ENCODE results near the gene UBE2E2.

Gene UBE2E2

DNA sequence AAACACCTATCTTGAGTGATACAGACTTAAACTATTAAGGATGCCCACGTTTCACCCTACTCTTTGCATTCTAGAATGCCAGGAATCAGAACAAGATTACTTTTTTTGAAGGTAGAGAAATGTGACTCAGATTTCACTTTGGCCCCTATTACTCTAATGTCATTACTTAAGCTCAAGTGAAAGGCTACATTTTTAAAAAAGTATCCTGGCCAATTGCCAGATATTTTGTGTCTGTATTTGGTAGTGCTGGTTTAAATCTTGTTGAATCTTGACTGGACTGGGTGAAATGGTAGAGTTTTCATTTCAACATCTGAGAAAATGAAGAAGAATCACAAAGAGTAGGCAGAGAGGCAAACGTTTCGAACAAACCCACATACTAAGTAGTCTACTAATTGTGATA is 384.4 kb downstream of the UBE2E2 start:
- Histone ChIP-seq H3K9me3 (ENCODE audit: control insufficient read depth, insufficient read depth, low read depth, low read length) (no peaks in the 10 kb centered on the region), H3K27ac (ENCODE audit: extremely low read depth, low read depth, low read length) (no peak overlapping the region), H3K4me1 (ENCODE audit: control insufficient read depth, insufficient read depth, low read length) (no peaks in the 10 kb centered on the region), H3K36me3 (ENCODE audit: control insufficient read depth in 2 of 2, insufficient read depth in 1 of 2, low read length in 2 of 2) (no peaks in the 10 kb centered on the region), H3K4me3 (ENCODE audit: low read depth, low read length) (no peak overlapping the region)
- TF ChIP-seq RBAK (tag by site-specific recombination; IDR thresholded peaks at IDR 0.05) (no peak), MZF1 (tag by site-specific recombination; IDR thresholded peaks at IDR 0.05; ENCODE audit: borderline replicate concordance) (no peak), ZNF621 (tag by site-specific recombination; IDR thresholded peaks at IDR 0.05) (no peak), ZNF324 (tag by site-specific recombination; IDR thresholded peaks at IDR 0.05) (no peak), ZNF555 (tag by site-specific recombination; conservative IDR thresholded peaks at IDR 0.05) (no peak), ZNF2 (tag by site-specific recombination; IDR thresholded peaks at IDR 0.05) (no peak), SETDB1 (IDR thresholded peaks at IDR 0.05; ENCODE audit: insufficient read length, low read length) (no peak), HOXC10 (CRISPR knock-in tag; IDR thresholded peaks at IDR 0.05) (no peak), ZNF223 (tag by site-specific recombination; IDR thresholded peaks at IDR 0.05) (no peak)
- TF ChIP-seq, protein P1, sequence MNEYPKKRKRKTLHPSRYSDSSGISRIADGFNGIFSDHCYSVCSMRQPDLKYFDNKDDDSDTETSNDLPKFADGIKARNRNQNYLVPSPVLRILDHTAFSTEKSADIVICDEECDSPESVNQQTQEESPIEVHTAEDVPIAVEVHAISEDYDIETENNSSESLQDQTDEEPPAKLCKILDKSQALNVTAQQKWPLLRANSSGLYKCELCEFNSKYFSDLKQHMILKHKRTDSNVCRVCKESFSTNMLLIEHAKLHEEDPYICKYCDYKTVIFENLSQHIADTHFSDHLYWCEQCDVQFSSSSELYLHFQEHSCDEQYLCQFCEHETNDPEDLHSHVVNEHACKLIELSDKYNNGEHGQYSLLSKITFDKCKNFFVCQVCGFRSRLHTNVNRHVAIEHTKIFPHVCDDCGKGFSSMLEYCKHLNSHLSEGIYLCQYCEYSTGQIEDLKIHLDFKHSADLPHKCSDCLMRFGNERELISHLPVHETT (tag by site-specific recombination; IDR thresholded peaks at IDR 0.05): no peak
- TF ChIP-seq, protein P2, sequence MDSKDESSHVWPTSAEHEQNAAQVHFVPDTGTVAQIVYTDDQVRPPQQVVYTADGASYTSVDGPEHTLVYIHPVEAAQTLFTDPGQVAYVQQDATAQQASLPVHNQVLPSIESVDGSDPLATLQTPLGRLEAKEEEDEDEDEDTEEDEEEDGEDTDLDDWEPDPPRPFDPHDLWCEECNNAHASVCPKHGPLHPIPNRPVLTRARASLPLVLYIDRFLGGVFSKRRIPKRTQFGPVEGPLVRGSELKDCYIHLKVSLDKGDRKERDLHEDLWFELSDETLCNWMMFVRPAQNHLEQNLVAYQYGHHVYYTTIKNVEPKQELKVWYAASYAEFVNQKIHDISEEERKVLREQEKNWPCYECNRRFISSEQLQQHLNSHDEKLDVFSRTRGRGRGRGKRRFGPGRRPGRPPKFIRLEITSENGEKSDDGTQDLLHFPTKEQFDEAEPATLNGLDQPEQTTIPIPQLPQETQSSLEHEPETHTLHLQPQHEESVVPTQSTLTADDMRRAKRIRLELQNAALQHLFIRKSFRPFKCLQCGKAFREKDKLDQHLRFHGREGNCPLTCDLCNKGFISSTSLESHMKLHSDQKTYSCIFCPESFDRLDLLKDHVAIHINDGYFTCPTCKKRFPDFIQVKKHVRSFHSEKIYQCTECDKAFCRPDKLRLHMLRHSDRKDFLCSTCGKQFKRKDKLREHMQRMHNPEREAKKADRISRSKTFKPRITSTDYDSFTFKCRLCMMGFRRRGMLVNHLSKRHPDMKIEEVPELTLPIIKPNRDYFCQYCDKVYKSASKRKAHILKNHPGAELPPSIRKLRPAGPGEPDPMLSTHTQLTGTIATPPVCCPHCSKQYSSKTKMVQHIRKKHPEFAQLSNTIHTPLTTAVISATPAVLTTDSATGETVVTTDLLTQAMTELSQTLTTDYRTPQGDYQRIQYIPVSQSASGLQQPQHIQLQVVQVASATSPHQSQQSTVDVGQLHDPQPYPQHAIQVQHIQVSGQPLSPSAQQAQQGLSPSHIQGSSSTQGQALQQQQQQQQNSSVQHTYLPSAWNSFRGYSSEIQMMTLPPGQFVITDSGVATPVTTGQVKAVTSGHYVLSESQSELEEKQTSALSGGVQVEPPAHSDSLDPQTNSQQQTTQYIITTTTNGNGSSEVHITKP (tag by site-specific recombination; IDR thresholded peaks at IDR 0.05): no peak
- TF ChIP-seq, protein P3, sequence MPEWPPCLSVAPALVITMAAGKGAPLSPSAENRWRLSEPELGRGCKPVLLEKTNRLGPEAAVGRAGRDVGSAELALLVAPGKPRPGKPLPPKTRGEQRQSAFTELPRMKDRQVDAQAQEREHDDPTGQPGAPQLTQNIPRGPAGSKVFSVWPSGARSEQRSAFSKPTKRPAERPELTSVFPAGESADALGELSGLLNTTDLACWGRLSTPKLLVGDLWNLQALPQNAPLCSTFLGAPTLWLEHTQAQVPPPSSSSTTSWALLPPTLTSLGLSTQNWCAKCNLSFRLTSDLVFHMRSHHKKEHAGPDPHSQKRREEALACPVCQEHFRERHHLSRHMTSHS (tag by site-specific recombination; IDR thresholded peaks at IDR 0.05): no peak
- POLR2A ChIA-PET: no interaction called here
- CTCF ChIA-PET: no interaction called here

DNA sequence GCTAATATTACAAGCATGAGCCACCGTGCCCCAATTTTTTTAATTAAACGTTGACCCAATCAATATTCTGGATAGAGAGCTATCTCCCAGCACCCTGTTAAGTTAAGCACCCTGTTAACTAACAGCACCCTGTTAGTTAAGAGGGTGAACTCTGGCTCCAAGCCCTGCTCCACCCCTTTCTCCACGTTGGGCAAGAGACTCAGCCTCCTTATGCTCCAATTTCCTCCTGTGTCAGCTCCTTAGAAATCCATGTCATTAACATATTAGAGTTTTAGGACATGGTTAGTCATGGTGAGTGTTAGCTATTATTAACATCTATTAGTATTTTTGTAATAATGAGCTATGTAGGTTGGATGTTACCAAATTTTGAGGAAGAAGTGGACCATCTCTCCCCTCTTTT is 385.4 kb downstream of the UBE2E2 start:
- H3K27ac ChIP-seq (ENCODE audit: extremely low read depth, low read depth, low read length): no peak overlapping the region
- no peaks in the 10 kb centered on the region for H3K36me3 ChIP-seq (ENCODE audit: control insufficient read depth in 2 of 2, insufficient read depth in 1 of 2, low read length in 2 of 2)
- ChIA-PET CTCF (no interaction called here), POLR2A (no interaction called here)
- H3K9me3 ChIP-seq (ENCODE audit: control insufficient read depth, insufficient read depth, low read depth, low read length): no peaks in the 10 kb centered on the region
- H3K4me1 ChIP-seq (ENCODE audit: control insufficient read depth, insufficient read depth, low read length): no peaks in the 10 kb centered on the region
- no peak overlapping the region for H3K4me3 ChIP-seq (ENCODE audit: low read depth, low read length)
- TF ChIP-seq SCRT2 (tag by site-specific recombination; IDR thresholded peaks at IDR 0.05) (no peak), MEIS1 (CRISPR knock-in tag; IDR thresholded peaks at IDR 0.05; ENCODE audit: borderline replicate concordance) (no peak), ZNF146 (tag by site-specific recombination; IDR thresholded peaks at IDR 0.05) (no peak), ZNF423 (tag by site-specific recombination; IDR thresholded peaks at IDR 0.05) (no peak), ZNF777 (tag by site-specific recombination; IDR thresholded peaks at IDR 0.05; ENCODE audit: borderline replicate concordance) (no peak), ZNF529 (tag by site-specific recombination; IDR thresholded peaks at IDR 0.05; ENCODE audit: insufficient replicate concordance) (no peak), ZNF558 (tag by site-specific recombination; IDR thresholded peaks at IDR 0.05) (no peak)
- TF ChIP-seq, protein P4, sequence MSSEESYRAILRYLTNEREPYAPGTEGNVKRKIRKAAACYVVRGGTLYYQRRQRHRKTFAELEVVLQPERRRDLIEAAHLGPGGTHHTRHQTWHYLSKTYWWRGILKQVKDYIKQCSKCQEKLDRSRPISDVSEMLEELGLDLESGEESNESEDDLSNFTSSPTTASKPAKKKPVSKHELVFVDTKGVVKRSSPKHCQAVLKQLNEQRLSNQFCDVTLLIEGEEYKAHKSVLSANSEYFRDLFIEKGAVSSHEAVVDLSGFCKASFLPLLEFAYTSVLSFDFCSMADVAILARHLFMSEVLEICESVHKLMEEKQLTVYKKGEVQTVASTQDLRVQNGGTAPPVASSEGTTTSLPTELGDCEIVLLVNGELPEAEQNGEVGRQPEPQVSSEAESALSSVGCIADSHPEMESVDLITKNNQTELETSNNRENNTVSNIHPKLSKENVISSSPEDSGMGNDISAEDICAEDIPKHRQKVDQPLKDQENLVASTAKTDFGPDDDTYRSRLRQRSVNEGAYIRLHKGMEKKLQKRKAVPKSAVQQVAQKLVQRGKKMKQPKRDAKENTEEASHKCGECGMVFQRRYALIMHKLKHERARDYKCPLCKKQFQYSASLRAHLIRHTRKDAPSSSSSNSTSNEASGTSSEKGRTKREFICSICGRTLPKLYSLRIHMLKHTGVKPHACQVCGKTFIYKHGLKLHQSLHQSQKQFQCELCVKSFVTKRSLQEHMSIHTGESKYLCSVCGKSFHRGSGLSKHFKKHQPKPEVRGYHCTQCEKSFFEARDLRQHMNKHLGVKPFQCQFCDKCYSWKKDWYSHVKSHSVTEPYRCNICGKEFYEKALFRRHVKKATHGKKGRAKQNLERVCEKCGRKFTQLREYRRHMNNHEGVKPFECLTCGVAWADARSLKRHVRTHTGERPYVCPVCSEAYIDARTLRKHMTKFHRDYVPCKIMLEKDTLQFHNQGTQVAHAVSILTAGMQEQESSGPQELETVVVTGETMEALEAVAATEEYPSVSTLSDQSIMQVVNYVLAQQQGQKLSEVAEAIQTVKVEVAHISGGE (tag by site-specific recombination; conservative IDR thresholded peaks at IDR 0.05; ENCODE audit: low read depth): no peak
- TF ChIP-seq, protein P5, sequence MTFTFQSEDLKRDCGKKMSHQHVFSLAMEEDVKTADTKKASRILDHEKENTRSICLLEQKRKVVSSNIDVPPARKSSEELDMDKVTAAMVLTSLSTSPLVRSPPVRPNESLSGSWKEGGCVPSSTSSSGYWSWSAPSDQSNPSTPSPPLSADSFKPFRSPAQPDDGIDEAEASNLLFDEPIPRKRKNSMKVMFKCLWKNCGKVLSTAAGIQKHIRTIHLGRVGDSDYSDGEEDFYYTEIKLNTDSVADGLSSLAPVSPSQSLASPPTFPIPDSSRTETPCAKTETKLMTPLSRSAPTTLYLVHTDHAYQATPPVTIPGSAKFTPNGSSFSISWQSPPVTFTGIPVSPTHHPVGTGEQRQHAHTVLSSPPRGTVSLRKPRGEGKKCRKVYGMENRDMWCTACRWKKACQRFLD (tag by site-specific recombination; IDR thresholded peaks at IDR 0.05): no peak
- TF ChIP-seq, protein P6, sequence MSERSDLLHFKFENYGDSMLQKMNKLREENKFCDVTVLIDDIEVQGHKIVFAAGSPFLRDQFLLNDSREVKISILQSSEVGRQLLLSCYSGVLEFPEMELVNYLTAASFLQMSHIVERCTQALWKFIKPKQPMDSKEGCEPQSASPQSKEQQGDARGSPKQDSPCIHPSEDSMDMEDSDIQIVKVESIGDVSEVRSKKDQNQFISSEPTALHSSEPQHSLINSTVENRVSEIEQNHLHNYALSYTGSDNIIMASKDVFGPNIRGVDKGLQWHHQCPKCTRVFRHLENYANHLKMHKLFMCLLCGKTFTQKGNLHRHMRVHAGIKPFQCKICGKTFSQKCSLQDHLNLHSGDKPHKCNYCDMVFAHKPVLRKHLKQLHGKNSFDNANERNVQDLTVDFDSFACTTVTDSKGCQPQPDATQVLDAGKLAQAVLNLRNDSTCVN (tag by site-specific recombination; optimal IDR thresholded peaks at IDR 0.05): no peak

Data from HEK293 (cell line).